Measurements from ENCODE around the gene FNBP1.

Gene FNBP1

DNA sequence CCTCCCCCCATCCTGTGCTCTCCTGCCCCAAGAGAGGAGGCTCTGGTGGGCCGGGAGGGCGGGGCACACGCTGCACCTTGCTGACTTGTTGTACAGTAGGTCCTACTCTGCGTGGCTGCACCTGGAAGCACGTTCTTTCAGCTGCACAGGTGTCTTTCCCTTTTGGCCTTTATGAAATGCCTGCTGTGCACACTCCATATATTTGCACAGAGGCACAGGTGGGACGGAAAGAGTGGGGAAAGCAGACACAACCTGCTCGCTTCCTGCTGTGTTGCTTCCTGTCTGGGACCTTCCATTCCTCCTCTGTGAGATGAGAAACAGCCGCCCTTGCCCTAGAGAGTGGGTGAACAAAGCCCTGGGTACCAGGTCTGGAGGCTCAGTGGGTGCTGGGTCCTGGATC is 203.0 kb downstream of the FNBP1 start:
- H3K4me2 ChIP-seq (ENCODE audit: low read length) = peak overlapping the region; percentile 28
- H3K4me1 ChIP-seq (ENCODE audit: control insufficient read depth, low read length) = peaks cover 29% of the 10 kb centered on the region
- TF ChIP-seq EZH2phosphoT487 (IDR thresholded peaks at IDR 0.05; ENCODE audit: borderline replicate concordance, low read length) = no peak
- TF ChIP-seq, protein P1, sequence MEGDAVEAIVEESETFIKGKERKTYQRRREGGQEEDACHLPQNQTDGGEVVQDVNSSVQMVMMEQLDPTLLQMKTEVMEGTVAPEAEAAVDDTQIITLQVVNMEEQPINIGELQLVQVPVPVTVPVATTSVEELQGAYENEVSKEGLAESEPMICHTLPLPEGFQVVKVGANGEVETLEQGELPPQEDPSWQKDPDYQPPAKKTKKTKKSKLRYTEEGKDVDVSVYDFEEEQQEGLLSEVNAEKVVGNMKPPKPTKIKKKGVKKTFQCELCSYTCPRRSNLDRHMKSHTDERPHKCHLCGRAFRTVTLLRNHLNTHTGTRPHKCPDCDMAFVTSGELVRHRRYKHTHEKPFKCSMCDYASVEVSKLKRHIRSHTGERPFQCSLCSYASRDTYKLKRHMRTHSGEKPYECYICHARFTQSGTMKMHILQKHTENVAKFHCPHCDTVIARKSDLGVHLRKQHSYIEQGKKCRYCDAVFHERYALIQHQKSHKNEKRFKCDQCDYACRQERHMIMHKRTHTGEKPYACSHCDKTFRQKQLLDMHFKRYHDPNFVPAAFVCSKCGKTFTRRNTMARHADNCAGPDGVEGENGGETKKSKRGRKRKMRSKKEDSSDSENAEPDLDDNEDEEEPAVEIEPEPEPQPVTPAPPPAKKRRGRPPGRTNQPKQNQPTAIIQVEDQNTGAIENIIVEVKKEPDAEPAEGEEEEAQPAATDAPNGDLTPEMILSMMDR (IDR thresholded peaks at IDR 0.05; ENCODE audit: low read depth, low read length, poor library complexity, severe bottlenecking) = no peak
- no peak overlapping the region for H3K4me3 ChIP-seq (ENCODE audit: low read length)
- peaks cover 23% of the 10 kb centered on the region for H3K79me2 ChIP-seq (ENCODE audit: control insufficient read depth, low read length)
- no peak overlapping the region for H3K27ac ChIP-seq (ENCODE audit: low read depth, low read length)
- peaks cover 4% of the 10 kb centered on the region; the same call in 1 of the 2 replicates for H3K36me3 ChIP-seq (ENCODE audit: control insufficient read depth, low read length)
- H4K20me1 ChIP-seq (ENCODE audit: control insufficient read depth, insufficient read depth, low read depth, low read length) = no peaks in the 10 kb centered on the region
- H3K27me3 ChIP-seq (ENCODE audit: control insufficient read depth, low read length) = no peaks in the 10 kb centered on the region
- peaks cover 3% of the 10 kb centered on the region; the same call in 1 of the 2 replicates for H3F3A ChIP-seq (ENCODE audit: control insufficient read depth, insufficient read depth)
- H3K9me3 ChIP-seq (ENCODE audit: control insufficient read depth, insufficient read depth, low read length) = no peaks in the 10 kb centered on the region
- no peaks in the 10 kb centered on the region for H3K9me2 ChIP-seq (replicated peaks; ENCODE audit: control insufficient read depth, low read length)

DNA sequence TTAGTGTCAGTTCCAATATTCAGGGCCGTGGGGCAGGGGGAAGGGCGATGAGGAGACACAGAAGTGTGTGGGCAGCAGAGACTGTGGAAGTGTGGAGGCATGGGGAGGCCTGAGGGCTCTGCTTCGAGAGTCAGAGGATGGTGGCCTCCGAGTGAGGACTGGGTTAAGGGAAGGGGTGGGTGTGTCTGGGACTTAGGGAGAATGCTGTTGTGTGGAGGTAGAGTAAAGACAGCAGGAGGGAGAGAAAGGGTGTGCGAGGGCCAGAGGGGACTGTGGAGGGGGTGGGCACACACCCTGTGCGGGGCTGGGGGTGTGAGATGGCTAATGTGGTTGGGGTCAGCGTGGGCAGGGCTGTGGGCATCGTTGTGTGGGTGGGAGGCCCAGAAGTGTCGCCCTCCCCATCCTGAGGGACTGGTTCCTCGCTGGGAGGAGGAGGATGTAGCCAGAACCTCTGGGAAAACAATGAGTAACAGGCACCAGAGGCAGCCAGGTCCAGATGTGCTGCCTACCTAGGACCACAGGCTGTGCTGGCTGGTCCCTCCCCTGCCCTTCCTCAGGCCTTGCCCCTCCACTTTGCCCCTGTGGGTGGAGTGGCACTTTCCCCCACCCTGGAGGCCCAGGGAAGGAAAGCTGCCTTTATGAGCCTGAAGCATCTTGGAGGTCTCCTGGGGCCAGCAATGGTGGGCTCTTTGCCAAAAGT is 203.5 kb downstream of the FNBP1 start:
- TF ChIP-seq, protein P1 (IDR thresholded peaks at IDR 0.05; ENCODE audit: low read depth, low read length, poor library complexity, severe bottlenecking) = no peak
- TF ChIP-seq EZH2phosphoT487 (IDR thresholded peaks at IDR 0.05; ENCODE audit: borderline replicate concordance, low read length) = no peak
- no peaks in the 10 kb centered on the region for H3K27me3 ChIP-seq (ENCODE audit: control insufficient read depth, low read length)
- H3K79me2 ChIP-seq (ENCODE audit: control insufficient read depth, low read length) = peaks cover 29% of the 10 kb centered on the region
- H3K4me1 ChIP-seq (ENCODE audit: control insufficient read depth, low read length) = peaks cover 29% of the 10 kb centered on the region
- no peaks in the 10 kb centered on the region for H3K9me3 ChIP-seq (ENCODE audit: control insufficient read depth, insufficient read depth, low read length)
- H3K4me2 ChIP-seq (ENCODE audit: low read length) = peak overlapping the region; percentile 28
- H3K36me3 ChIP-seq (ENCODE audit: control insufficient read depth, low read length) = peaks cover 7% of the 10 kb centered on the region; the same call in 1 of the 2 replicates
- no peak overlapping the region for H3K27ac ChIP-seq (ENCODE audit: low read depth, low read length)
- H4K20me1 ChIP-seq (ENCODE audit: control insufficient read depth, insufficient read depth, low read depth, low read length) = no peaks in the 10 kb centered on the region
- no peak overlapping the region for H3K4me3 ChIP-seq (ENCODE audit: low read length)
- H3F3A ChIP-seq (ENCODE audit: control insufficient read depth, insufficient read depth) = peaks cover 3% of the 10 kb centered on the region; the same call in 1 of the 2 replicates
- no peaks in the 10 kb centered on the region for H3K9me2 ChIP-seq (replicated peaks; ENCODE audit: control insufficient read depth, low read length)

DNA sequence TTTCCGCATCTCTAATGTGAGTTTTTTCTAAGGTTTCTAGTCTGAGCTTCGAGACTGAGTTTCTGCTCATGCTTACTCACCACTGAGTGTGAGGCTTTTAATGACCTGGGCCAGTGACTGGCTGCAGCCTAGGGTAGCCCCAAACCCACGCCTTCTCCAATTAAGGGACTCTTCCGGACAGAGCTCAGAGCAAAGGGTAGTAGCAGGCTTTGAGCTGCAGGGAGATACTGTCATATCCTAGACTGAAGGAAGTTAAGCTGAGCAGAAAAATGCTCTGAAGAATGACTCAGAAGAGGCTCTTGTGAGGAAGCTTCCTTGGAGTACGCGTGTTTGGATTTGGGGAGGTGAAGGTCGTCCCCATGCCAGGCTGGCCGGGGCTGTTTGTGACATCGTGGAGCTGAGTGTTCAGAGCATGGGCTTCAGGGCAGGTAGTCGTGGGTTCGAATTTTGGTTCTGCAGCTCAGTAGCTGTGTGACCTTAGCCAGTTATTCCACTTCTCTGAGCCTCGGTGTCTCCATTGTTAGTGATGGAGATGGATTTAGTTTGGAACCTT is 204.2 kb downstream of the FNBP1 start:
- Histone ChIP-seq H3K27me3 (ENCODE audit: control insufficient read depth, low read length) (no peaks in the 10 kb centered on the region), H4K20me1 (ENCODE audit: control insufficient read depth, insufficient read depth, low read depth, low read length) (no peaks in the 10 kb centered on the region), H3K9me2 (replicated peaks; ENCODE audit: control insufficient read depth, low read length) (no peaks in the 10 kb centered on the region), H3K4me1 (ENCODE audit: control insufficient read depth, low read length) (peaks cover 34% of the 10 kb centered on the region), H3K36me3 (ENCODE audit: control insufficient read depth, low read length) (peaks cover 7% of the 10 kb centered on the region; the same call in 1 of the 2 replicates), H3K27ac (ENCODE audit: low read depth, low read length) (no peak overlapping the region), H3K79me2 (ENCODE audit: control insufficient read depth, low read length) (peaks cover 36% of the 10 kb centered on the region), H3F3A (ENCODE audit: control insufficient read depth, insufficient read depth) (peaks cover 3% of the 10 kb centered on the region; the same call in 1 of the 2 replicates), H3K9me3 (ENCODE audit: control insufficient read depth, insufficient read depth, low read length) (no peaks in the 10 kb centered on the region), H3K4me2 (ENCODE audit: low read length) (no peak overlapping the region), H3K4me3 (ENCODE audit: low read length) (no peak overlapping the region)
- no peak for TF ChIP-seq EZH2phosphoT487 (IDR thresholded peaks at IDR 0.05; ENCODE audit: borderline replicate concordance, low read length)
- TF ChIP-seq, protein P1 (IDR thresholded peaks at IDR 0.05; ENCODE audit: low read depth, low read length, poor library complexity, severe bottlenecking) = no peak

Data from DOHH2 (cell line).